OCI-LY3 (cell line): ENCODE results near the gene ALDH3B2.

Experiments used
- CTCF ChIP-seq: fragments of 200-600, 300-600 bp; sonication (generic); IDR thresholded peaks from 2 replicates; pipeline ENCODE4 v1.5.1; 2014; ENCODE audit warnings: antibody characterized with exemption, low read length, low read depth
- EZH2phosphoT487 ChIP-seq: fragments of 200-600 bp; shearing (Covaris generic); IDR thresholded peaks from 2 replicates; pipeline ENCODE4 v1.6.1; 2018; ENCODE audit warnings: antibody characterized with exemption, mixed run types, low read depth

DNA sequence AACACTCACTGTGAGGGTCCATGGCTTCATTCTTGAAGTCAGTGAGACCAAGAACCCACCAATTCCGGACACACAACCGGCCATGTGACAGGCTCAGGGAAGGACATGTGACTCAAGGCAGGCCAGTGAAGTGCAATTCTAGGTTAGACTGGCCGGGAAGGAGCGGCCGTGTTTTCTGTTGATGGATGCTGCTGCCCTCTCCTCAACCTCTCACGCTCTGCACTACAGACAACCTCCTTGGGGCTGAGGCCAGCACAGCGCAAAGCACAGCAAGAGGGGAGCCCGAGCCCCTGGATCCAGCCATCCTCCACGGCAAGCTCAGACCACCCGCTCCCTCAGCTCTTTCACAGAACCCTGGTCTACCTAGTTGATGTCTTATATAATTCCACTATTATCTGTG, 47.5 kb downstream of the ALDH3B2 start:
- TF ChIP-seq CTCF: no peak
- TF ChIP-seq EZH2phosphoT487: no peak
